Neural progenitor cell (in vitro differentiated cells): ENCODE data around the gene CC2D1A.

Source experiments
- CTCF ChIP-seq: fragments of 200-600 bp; sonication (generic); IDR thresholded peaks from 2 replicates; pipeline ENCODE4 v1.5.1; 2017; ENCODE audit warnings: antibody characterized with exemption, mild to moderate bottlenecking
- EZH2 ChIP-seq: fragments of 200-600 bp; sonication (generic); IDR thresholded peaks from 2 replicates; pipeline ENCODE4 v1.6.1; 2017; ENCODE audit warnings: antibody characterized with exemption, mild to moderate bottlenecking, moderate library complexity

- TF ChIP-seq CTCF (no peak), EZH2 (no peak)
Measured at GRCh38 chr19:13872339-13872694, 33.7 kb upstream of the CC2D1A start.
